ENCODE data around the gene EPHB6.

Gene EPHB6

DNA sequence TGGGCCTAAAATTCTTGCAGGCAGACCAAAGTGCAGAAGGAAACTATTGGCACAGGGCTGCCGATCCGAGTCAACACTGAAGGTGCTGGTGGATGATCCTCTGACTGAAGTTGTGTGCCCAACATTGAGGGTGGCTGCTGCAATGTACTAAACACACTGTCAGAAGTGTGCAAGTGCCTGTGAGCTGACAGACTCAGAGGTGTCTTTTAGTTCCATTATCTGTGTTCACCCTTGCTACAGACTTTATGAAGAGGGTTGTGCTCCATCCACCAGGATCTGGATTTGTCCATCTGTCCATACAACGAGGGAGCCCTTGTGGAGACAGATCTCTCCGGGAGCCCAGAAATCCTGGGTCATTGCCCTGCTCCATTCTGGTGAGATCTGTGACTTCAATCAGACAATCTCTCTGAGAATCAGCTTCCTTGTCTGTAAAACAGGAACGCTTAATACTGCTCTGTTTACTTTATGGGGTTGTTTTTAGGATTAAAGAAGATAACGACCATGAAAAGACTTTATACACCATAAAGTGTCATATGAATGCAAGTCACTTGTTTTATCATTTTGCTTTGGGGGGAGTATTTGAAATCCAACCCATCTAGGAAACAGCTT is 40.2 kb downstream of the EPHB6 start:
- Histone ChIP-seq H3K9me3 (ENCODE audit: control insufficient read depth in 5 of 5, low read length in 5 of 5) (no peaks in the 10 kb centered on the region), H3K4me1 (ENCODE audit: control insufficient read depth in 5 of 5, insufficient read depth in 5 of 5, low read length in 5 of 5) (no peaks in the 10 kb centered on the region), H3K27me3 (ENCODE audit: control insufficient read depth in 5 of 5, insufficient read depth in 4 of 5, low read length in 5 of 5) (peaks cover 6 to 13% (median 9%) of the 10 kb centered on the region in 5 donors), H3K27ac (ENCODE audit: low read depth, low read length) (no peak overlapping the region), H3K9ac (ENCODE audit: low read length in 5 of 5) (no peak overlapping the region), H3K36me3 (ENCODE audit: control insufficient read depth in 5 of 5, insufficient read depth in 5 of 5, low read length in 5 of 5) (no peaks in the 10 kb centered on the region), H3K4me3 (ENCODE audit: low read depth in 1 of 5, low read length in 5 of 5) (no peak overlapping the region)

DNA sequence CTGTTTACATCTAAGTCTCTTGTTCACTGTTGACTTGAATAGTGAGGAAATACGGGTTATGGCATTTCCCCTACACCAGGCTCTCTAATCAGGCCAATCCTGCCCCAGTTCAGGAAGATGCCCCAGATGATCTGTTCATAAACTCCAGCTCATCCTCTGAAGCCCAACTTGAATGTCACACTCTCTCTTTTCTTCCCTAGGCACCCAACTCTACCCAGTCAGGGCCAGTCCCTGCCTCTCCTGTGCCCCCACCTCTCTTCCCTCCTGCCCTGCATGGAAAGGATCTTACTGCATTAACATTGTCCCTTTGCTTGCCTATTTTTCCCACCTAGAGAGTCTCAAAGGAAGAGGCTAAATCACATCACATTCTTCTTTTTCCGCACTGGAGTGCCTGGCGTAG is 41.3 kb downstream of the EPHB6 start:
- Histone ChIP-seq H3K9me3 (ENCODE audit: control insufficient read depth in 5 of 5, low read length in 5 of 5) (no peaks in the 10 kb centered on the region), H3K4me1 (ENCODE audit: control insufficient read depth in 5 of 5, insufficient read depth in 5 of 5, low read length in 5 of 5) (no peaks in the 10 kb centered on the region), H3K4me3 (ENCODE audit: low read depth in 1 of 5, low read length in 5 of 5) (no peak overlapping the region), H3K27me3 (ENCODE audit: control insufficient read depth in 5 of 5, insufficient read depth in 4 of 5, low read length in 5 of 5) (peaks cover 3 to 8% (median 6%) of the 10 kb centered on the region in 5 donors), H3K36me3 (ENCODE audit: control insufficient read depth in 5 of 5, insufficient read depth in 5 of 5, low read length in 5 of 5) (no peaks in the 10 kb centered on the region), H3K27ac (ENCODE audit: low read depth, low read length) (no peak overlapping the region), H3K9ac (ENCODE audit: low read length in 5 of 5) (no peak overlapping the region)

DNA sequence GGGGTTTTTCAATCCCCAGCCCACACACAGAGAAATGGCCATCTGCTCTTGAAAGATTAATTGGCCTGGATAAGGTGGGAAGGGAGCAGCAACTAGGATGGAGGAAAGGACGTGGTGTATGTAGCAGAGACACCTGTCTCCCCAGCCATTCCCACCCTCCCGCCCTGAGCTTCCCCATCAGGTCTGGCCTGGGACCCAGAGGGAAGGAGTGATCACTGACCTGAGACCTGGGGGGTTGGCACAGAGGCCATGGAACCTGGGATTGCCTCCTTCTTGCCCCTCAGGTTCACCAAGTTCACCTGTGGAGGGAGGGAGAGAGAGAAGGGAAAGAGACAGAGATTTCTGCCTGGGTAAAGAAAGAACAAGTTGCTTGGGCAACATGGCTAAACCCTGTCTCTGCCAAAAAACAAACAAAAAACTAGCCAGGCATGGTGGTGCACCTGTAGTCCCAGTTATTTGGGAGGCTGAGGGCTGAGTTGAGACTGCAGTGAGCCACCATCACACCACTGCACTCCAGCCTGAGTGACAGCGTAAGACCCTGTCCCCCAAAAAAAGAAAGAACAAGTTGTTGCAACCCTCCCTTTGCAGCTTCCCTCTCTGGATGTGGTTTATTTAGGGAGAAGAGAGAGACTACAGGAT is 42.0 kb downstream of the EPHB6 start:
- Histone ChIP-seq H3K9ac (ENCODE audit: low read length in 5 of 5) (no peak overlapping the region), H3K9me3 (ENCODE audit: control insufficient read depth in 5 of 5, low read length in 5 of 5) (no peaks in the 10 kb centered on the region), H3K27me3 (ENCODE audit: control insufficient read depth in 5 of 5, insufficient read depth in 4 of 5, low read length in 5 of 5) (peaks cover 2 to 8% (median 3%) of the 10 kb centered on the region in 5 donors), H3K4me1 (ENCODE audit: control insufficient read depth in 5 of 5, insufficient read depth in 5 of 5, low read length in 5 of 5) (no peaks in the 10 kb centered on the region), H3K27ac (ENCODE audit: low read depth, low read length) (no peak overlapping the region), H3K36me3 (ENCODE audit: control insufficient read depth in 5 of 5, insufficient read depth in 5 of 5, low read length in 5 of 5) (no peaks in the 10 kb centered on the region), H3K4me3 (ENCODE audit: low read depth in 1 of 5, low read length in 5 of 5) (no peak overlapping the region)

DNA sequence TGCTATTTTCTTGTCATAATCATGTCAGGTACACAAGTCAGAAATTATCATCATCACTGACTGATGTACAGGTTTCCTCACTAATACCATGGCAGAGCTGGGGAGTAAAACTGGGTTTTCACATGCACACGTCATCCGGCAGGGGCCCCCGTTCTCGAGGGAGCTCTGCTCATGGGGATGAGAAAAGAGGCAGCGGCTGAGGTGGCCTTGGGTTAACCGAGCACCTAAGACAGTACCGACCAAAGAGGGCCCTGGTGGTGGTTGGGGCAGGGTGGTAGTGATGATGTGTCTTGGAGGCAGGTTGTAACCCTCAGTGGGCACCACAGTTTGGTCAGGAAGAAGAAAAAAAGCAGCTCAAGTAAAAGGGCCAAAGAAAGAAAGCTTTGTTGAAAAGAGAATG is 42.8 kb downstream of the EPHB6 start:
- Histone ChIP-seq H3K4me3 (ENCODE audit: low read depth in 1 of 5, low read length in 5 of 5) (no peak overlapping the region), H3K9me3 (ENCODE audit: control insufficient read depth in 5 of 5, low read length in 5 of 5) (no peaks in the 10 kb centered on the region), H3K27ac (ENCODE audit: low read depth, low read length) (no peak overlapping the region), H3K27me3 (ENCODE audit: control insufficient read depth in 5 of 5, insufficient read depth in 4 of 5, low read length in 5 of 5) (peaks cover 2 to 8% (median 3%) of the 10 kb centered on the region in 5 donors), H3K36me3 (ENCODE audit: control insufficient read depth in 5 of 5, insufficient read depth in 5 of 5, low read length in 5 of 5) (no peaks in the 10 kb centered on the region), H3K9ac (ENCODE audit: low read length in 5 of 5) (no peak overlapping the region), H3K4me1 (ENCODE audit: control insufficient read depth in 5 of 5, insufficient read depth in 5 of 5, low read length in 5 of 5) (no peaks in the 10 kb centered on the region)

DNA sequence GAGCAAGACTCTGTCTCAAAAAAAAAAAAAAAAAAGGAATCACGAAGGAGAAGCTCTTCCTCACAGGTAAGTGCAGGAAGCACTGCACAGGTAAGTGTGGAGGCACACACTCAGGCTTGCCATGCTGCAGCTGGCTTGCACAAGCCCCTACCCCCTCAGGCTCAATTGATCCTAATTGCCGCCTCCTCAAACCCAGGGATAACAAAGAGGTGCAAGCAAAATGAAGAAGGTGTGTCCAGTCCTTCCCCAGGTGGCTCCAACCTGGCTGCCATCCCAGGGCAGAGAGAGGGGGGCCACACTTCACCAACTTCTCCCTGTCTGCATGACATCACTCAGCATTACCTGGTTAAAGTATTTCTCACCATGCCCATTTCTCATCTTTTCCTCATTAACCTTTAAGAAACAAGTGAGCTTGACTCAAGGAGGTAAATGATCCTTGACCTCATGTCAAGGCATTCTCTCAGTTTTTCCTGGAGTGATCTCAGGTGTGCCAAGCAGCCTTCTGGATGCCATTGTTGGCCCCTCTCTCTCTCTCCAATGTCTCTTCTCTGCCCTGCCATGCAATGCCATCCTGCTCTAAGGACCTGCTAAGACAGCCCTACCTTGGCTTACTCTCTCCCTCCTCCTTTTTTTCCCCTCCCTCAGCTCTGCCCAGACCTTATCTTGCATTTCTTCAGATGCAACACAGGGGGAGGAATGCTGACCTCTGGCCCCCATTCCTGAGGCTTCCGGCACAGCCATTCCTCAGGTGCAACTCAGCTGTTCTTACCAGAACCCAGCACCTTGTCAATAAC is 43.7 kb downstream of the EPHB6 start:
- no peaks in the 10 kb centered on the region for H3K36me3 ChIP-seq (ENCODE audit: control insufficient read depth in 5 of 5, insufficient read depth in 5 of 5, low read length in 5 of 5)
- H3K9ac ChIP-seq (ENCODE audit: low read length in 5 of 5) = no peak overlapping the region
- H3K4me3 ChIP-seq (ENCODE audit: low read depth in 1 of 5, low read length in 5 of 5) = no peak overlapping the region
- no peaks in the 10 kb centered on the region for H3K4me1 ChIP-seq (ENCODE audit: control insufficient read depth in 5 of 5, insufficient read depth in 5 of 5, low read length in 5 of 5)
- H3K27me3 ChIP-seq (ENCODE audit: control insufficient read depth in 5 of 5, insufficient read depth in 4 of 5, low read length in 5 of 5) = peaks cover 2 to 8% (median 3%) of the 10 kb centered on the region in 5 donors
- H3K9me3 ChIP-seq (ENCODE audit: control insufficient read depth in 5 of 5, low read length in 5 of 5) = no peaks in the 10 kb centered on the region
- H3K27ac ChIP-seq (ENCODE audit: low read depth, low read length) = no peak overlapping the region

DNA sequence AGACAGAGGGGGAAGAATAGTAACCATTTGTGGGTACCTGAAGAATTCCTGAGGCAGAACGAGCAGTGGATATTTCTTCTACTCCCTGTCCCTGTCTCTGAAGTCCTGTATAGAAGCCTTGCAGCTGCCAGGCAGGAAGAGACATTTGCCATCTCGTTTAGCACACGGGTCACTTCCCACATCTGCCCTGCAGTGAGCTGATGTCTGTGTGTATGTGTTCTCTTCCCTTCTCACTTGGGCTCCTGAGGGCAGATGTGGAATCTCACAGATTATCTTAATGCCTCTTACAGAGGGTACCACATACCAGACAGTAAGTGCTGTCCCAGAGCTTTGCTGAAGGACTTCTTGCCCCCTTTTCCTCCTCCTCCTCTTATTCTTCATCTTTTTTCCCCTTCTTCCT is 44.8 kb downstream of the EPHB6 start:
- no peak overlapping the region for H3K9ac ChIP-seq (ENCODE audit: low read length in 5 of 5)
- H3K27me3 ChIP-seq (ENCODE audit: control insufficient read depth in 5 of 5, insufficient read depth in 4 of 5, low read length in 5 of 5) = peaks cover 2 to 8% (median 3%) of the 10 kb centered on the region in 5 donors
- no peak overlapping the region for H3K4me3 ChIP-seq (ENCODE audit: low read depth in 1 of 5, low read length in 5 of 5)
- no peak overlapping the region for H3K27ac ChIP-seq (ENCODE audit: low read depth, low read length)
- H3K9me3 ChIP-seq (ENCODE audit: control insufficient read depth in 5 of 5, low read length in 5 of 5) = peaks cover 0 to 5% (median 0%) of the 10 kb centered on the region in 5 donors
- no peaks in the 10 kb centered on the region for H3K4me1 ChIP-seq (ENCODE audit: control insufficient read depth in 5 of 5, insufficient read depth in 5 of 5, low read length in 5 of 5)
- no peaks in the 10 kb centered on the region for H3K36me3 ChIP-seq (ENCODE audit: control insufficient read depth in 5 of 5, insufficient read depth in 5 of 5, low read length in 5 of 5)

DNA sequence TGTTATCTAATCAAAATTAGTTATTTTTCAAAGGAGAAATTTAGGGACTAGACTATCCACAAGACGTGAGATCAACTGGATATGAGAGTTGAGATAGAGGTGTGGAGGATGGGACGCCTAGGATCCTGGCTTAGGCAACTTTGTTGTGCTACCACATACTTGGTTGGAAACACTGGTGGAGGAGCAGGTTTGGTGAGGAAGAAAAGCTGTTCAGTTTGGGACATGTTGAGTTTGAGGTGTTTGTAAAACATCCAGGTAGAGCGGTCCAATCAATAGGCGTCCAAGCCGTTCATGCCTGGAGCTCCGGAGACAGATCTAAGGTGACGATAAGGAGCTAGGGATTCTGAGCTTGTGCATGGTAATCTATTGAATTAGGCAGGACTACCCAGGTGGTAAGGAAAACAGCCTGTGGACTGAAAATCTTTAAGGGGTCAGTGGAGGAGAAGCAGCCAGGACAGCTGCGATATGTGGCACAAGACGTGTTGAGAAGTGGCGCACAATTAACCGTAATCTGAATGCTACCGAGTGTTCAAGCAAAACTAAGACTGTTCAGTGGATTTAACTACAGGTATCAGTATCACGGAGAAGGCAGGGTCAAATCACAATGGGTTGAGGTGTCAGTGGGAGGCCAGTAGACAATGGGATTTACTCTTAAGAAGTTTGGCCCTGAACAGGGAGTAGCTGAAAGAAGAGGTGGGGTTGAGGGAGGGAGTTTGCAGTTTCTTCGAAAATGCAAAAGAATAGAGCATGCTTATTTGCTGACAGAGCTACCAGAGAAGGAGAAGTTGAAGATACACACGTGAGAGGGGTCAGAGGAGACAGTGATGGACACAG is 46.8 kb downstream of the EPHB6 start:
- H3K27me3 ChIP-seq (ENCODE audit: control insufficient read depth in 5 of 5, insufficient read depth in 4 of 5, low read length in 5 of 5) = peaks cover 0 to 6% (median 3%) of the 10 kb centered on the region in 5 donors
- no peaks in the 10 kb centered on the region for H3K4me1 ChIP-seq (ENCODE audit: control insufficient read depth in 5 of 5, insufficient read depth in 5 of 5, low read length in 5 of 5)
- no peak overlapping the region for H3K4me3 ChIP-seq (ENCODE audit: low read depth in 1 of 5, low read length in 5 of 5)
- H3K36me3 ChIP-seq (ENCODE audit: control insufficient read depth in 5 of 5, insufficient read depth in 5 of 5, low read length in 5 of 5) = no peaks in the 10 kb centered on the region
- no peak overlapping the region for H3K9ac ChIP-seq (ENCODE audit: low read length in 5 of 5)
- H3K9me3 ChIP-seq (ENCODE audit: control insufficient read depth in 5 of 5, low read length in 5 of 5) = peaks cover 0 to 5% (median 0%) of the 10 kb centered on the region in 5 donors
- H3K27ac ChIP-seq (ENCODE audit: low read depth, low read length) = no peak overlapping the region

DNA sequence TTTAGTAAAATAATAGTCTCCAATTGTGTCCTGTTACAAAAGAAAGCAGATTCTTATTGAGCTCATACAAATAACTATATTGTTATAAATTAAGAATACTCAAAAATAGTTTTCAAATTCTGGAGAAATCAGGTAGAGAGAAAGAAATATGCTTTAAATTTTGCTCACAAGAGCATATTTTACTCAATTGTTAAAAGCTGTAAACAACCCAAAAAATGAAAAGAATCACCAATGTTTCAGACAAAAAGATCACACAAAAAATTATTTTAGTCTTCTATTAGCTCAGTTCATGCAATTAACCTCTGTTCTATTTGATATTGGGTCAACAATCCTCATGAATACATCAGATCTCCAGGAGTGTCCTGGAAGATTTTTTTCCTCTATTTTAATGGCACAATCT is 49.3 kb downstream of the EPHB6 start:
- H3K4me1 ChIP-seq (ENCODE audit: control insufficient read depth in 5 of 5, insufficient read depth in 5 of 5, low read length in 5 of 5) = no peaks in the 10 kb centered on the region
- no peaks in the 10 kb centered on the region for H3K36me3 ChIP-seq (ENCODE audit: control insufficient read depth in 5 of 5, insufficient read depth in 5 of 5, low read length in 5 of 5)
- H3K9ac ChIP-seq (ENCODE audit: low read length in 5 of 5) = no peak overlapping the region
- H3K27me3 ChIP-seq (ENCODE audit: control insufficient read depth in 5 of 5, insufficient read depth in 4 of 5, low read length in 5 of 5) = peaks cover 0 to 3% (median 0%) of the 10 kb centered on the region in 5 donors
- no peak overlapping the region for H3K27ac ChIP-seq (ENCODE audit: low read depth, low read length)
- H3K4me3 ChIP-seq (ENCODE audit: low read depth in 1 of 5, low read length in 5 of 5) = no peak overlapping the region
- H3K9me3 ChIP-seq (ENCODE audit: control insufficient read depth in 5 of 5, low read length in 5 of 5) = peaks cover 0 to 5% (median 0%) of the 10 kb centered on the region in 5 donors

DNA sequence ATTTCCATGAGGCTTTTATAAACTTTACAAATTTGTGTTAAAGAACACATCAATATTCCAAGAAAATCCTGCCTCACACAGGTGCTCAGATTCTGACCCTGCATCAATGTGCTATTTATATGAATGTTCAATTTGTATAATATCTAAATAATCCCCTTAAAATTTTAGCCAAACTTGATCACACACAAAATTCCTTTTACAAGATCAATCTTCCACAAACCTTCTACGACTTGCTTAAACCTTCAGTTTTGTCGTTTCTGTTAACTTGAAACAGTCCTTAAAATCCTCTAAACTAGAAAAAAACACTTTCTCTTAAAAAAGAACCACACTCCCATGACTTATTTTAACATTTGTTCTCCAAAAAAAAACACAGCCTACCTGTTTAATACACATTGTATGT is 50.9 kb downstream of the EPHB6 start:
- Histone ChIP-seq H3K36me3 (ENCODE audit: control insufficient read depth in 5 of 5, insufficient read depth in 5 of 5, low read length in 5 of 5) (no peaks in the 10 kb centered on the region), H3K27ac (ENCODE audit: low read depth, low read length) (no peak overlapping the region), H3K9me3 (ENCODE audit: control insufficient read depth in 5 of 5, low read length in 5 of 5) (peaks cover 0 to 5% (median 0%) of the 10 kb centered on the region in 5 donors)

More for the DNA sequence above, 50.9 kb downstream of the EPHB6 start:
- peaks cover 0 to 3% (median 0%) of the 10 kb centered on the region in 5 donors for H3K27me3 ChIP-seq (ENCODE audit: control insufficient read depth in 5 of 5, insufficient read depth in 4 of 5, low read length in 5 of 5)
- no peaks in the 10 kb centered on the region for H3K4me1 ChIP-seq (ENCODE audit: control insufficient read depth in 5 of 5, insufficient read depth in 5 of 5, low read length in 5 of 5)
- H3K4me3 ChIP-seq (ENCODE audit: low read depth in 1 of 5, low read length in 5 of 5) = no peak overlapping the region
- H3K9ac ChIP-seq (ENCODE audit: low read length in 5 of 5) = no peak overlapping the region

Data from subcutaneous abdominal adipose tissue (tissue), 5 donors.